ENCODE data around the gene CAMK1D. TPM values are rescaled to one million over a fixed set of nuclear protein-coding genes. Genes with fewer than 3 reads are reported as not detected.

CAMK1D gene
- total RNA-seq, 3 donors from 2014 or later: 20.6 to 48.5 (median 32.8) TPM

GRCh38 chr10:12595936-12596576, 246.7 kb downstream of the CAMK1D start:
- intact Hi-C loops (cut with DNase I, micrococcal nuclease): no loop called here
- TF ChIP-seq CTCF (IDR thresholded peaks at IDR 0.05): no peak
- Histone ChIP-seq H3K4me1 (ENCODE audit: low read depth) (no peaks in the 10 kb centered on the region), H3K36me3 (ENCODE audit: low read depth) (no peaks in the 10 kb centered on the region), H3K9me3 (no peaks in the 10 kb centered on the region), H3K4me3 (no peak overlapping the region)
- DNase-seq (no peak), ATAC-seq (no peak)

GRCh38 chr10:12597176-12597575, 247.8 kb downstream of the CAMK1D start:
- H3K4me1 ChIP-seq (ENCODE audit: low read depth): no peaks in the 10 kb centered on the region
- intact Hi-C loops (cut with DNase I, micrococcal nuclease): no loop called here
- no peaks in the 10 kb centered on the region for H3K9me3 ChIP-seq
- no peak overlapping the region for H3K4me3 ChIP-seq
- ATAC-seq (no peak), DNase-seq (no peak)
- TF ChIP-seq CTCF (IDR thresholded peaks at IDR 0.05): no peak
- no peaks in the 10 kb centered on the region for H3K36me3 ChIP-seq (ENCODE audit: low read depth)

DNA sequence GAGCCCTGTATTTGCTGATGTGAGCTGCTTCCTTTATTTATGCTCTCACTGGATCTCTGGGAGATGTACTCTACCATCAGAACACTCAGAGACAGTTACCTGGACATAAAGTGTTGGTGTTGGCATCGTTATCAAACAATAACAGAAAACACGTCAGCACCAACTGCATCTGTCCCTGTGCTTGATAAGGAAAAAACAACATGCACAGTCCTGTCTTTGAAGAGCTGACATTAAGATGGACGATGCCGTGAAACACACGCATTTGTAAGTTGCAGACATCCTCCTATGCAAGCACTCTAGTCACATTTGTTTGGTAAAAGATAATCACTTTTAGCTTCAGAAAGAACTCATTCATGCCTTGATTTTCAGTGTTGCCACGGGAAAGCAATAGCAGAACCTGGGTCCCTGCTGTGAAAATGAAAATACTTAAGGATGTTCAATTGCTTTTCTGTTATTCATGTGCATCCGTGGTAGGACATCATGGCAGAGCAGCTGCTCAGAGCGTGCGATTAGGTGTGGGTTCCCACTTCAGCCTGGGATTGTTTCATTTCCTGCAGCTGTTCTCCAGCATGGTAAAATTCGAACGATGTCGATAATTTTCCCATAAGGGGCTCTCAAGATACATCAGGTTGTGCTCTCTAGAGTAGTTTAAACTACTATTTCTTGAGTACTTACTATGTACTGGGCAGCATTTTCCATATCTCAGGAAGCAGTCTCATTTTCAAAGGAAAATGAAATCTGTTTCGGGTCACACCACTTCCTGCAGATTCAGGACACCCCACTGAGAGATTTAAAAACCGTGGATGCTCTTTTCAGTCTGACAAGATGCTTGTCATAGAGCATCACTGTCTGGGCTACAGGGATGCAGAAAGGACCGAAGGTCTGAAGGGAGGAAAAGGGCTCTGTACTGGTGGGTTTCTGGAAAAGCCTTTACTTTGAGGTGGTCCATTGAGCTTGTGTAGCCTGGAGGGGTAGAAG, 248.7 kb downstream of the CAMK1D start:
- DNase-seq (no peak), ATAC-seq (no peak)
- Histone ChIP-seq H3K36me3 (ENCODE audit: low read depth) (no peaks in the 10 kb centered on the region), H3K4me3 (no peak overlapping the region), H3K9me3 (no peaks in the 10 kb centered on the region), H3K4me1 (ENCODE audit: low read depth) (no peaks in the 10 kb centered on the region)
- no peak for TF ChIP-seq CTCF (IDR thresholded peaks at IDR 0.05)
- intact Hi-C loops (cut with DNase I, micrococcal nuclease): no loop called here

DNA sequence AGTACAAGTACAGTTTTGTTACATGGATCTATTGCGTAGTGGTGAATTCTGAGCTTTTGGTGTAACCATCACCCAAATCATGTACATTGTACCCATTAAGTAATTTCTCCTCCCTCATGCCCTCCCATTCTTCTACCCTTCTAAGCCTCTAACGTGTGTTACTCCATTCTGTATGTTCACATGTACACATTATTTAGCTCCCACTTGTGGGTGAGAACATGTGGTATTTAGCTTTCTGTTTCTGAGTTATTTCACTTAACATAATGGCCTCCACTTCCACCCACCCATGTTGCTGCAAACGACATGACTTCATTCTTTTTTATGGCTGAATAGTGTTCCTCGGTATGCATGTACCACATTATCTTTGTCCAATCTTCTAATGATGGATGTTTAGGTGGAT, 251.3 kb downstream of the CAMK1D start:
- Histone ChIP-seq H3K4me1 (ENCODE audit: low read depth) (peaks cover 22% of the 10 kb centered on the region), H3K36me3 (ENCODE audit: low read depth) (no peaks in the 10 kb centered on the region), H3K4me3 (no peak overlapping the region), H3K9me3 (no peaks in the 10 kb centered on the region)
- ATAC-seq: no peak
- DNase-seq: no peak
- intact Hi-C loops (cut with DNase I, micrococcal nuclease): no loop called here
- TF ChIP-seq CTCF (IDR thresholded peaks at IDR 0.05): no peak

DNA sequence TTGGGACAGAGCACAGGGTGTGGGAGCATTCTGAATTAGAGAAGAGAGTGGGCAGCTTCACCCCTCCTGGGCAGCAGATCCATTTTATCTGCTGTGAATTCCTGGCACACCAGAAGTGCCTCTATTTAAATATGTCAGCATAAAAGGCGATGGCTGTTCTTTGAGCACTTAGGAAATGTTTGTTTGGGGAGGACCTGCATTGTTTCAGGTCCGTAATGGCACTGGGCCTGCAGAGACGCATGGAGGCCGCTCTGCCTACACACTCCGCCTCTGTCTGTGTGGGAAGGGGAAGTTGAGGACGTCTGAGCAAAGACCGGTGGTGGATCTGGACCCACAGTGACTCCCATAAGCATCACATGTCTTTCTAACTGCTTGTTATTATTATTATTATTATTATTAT, 253.2 kb downstream of the CAMK1D start:
- Histone ChIP-seq H3K4me1 (ENCODE audit: low read depth) (peaks cover 32% of the 10 kb centered on the region), H3K9me3 (no peaks in the 10 kb centered on the region), H3K36me3 (ENCODE audit: low read depth) (no peaks in the 10 kb centered on the region), H3K4me3 (no peak overlapping the region)
- intact Hi-C loops (cut with DNase I, micrococcal nuclease): no loop called here
- TF ChIP-seq CTCF (IDR thresholded peaks at IDR 0.05): no peak
- no peak for DNase-seq
- no peak for ATAC-seq

All from mucosa of descending colon (tissue), 3 donors.